H4 (cell line): ENCODE data around the gene RNU6-1. TPM values are rescaled to one million over a fixed set of nuclear protein-coding genes. Genes with fewer than 3 reads are reported as not detected.

ENCODE experiments used
- DNase-seq: peaks from one replicate; pipeline ENCODE4 v3.0.0-alpha.2; 2015; ENCODE audit warnings: low spot score
- total RNA-seq: library from RNA; depleted of rRNA; stranded (reverse); fragments of >200 nt; shearing (Covaris generic); gene quantifications from 2 replicates; pipeline ENCODE4 v1.2.3, GENCODE V29; 2014

The RNU6-1 gene
- total RNA-seq, 1 experiment from 2014 or later = not detected

DNA sequence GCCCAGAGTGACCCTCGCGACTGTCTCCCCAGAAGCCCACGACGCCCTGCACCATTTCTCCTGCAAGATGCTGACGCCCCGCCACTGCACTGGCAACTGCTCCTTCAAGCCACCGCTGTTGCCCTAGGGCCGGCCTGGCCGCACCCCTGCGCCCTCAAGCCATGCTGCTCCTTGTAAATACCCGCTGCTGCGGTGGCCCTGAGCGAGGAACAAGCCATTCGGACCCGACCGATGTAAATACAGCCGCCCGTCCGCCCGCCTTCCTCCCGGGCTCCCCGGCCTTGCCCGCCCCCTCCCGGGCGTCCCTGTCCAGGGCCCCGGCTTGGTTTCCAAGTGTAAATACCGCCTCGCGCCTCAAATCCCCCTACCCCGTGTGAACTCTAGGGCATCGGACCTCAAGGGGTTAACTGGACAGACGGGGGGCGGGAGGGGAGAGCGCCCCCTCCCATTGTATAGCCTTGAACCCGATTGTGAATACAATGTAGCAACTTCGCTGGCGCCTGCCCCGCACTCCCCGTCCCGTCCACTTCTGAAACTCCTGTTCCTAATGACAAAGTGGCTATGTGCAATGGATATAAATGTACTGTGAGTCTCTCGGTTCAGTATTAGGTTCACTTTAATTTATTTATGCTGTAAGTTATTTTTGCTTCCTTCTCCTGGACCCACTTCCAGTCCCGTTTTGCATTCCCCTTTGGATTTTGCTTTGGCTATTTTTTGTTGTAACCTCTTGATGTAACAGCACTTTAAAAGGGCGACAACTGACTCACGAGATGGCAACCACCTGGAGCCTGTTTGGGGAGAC lies 5.9 kb downstream of the RNU6-1 start:
- no peak for DNase-seq

DNA sequence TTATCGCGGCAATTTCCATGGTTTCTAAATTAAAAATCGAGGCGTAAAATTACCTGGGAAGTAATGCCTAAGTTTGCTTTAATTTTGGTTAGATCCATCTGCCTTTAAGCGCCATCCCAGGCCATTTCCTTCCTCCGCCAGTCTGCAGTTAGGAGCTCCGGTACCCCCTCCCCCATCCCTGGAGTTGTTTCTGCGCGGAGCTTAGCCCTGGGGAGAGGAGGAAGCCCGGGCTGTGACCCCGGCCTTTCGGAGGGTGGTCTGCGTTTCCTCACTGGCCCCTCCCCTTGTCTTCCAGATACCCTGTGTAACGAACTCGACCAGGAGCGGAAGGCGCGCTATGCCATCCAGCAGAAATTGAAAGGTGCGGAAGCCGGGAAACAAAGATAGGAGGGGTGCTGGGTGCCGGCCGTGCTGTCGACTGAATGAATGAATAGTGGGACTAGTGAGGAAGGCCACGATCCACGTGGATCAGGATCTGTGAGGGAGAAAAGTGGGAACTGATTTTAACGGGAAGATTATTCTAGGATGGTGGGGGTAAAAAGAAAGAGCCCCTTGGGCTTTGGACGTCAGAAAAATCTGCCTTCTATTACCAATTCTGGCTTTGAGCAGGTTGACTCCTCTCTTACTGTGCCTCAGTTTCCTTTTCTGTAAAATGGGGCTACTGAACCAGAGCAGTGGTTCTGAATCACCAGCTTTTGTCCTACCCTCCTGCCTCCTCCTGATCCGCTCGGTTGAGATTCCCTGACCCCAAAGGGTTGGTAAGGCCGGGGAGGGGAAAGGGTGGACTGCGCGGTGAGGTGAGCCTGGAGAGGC lies 6.7 kb downstream of the RNU6-1 start:
- DNase-seq = no peak

DNA sequence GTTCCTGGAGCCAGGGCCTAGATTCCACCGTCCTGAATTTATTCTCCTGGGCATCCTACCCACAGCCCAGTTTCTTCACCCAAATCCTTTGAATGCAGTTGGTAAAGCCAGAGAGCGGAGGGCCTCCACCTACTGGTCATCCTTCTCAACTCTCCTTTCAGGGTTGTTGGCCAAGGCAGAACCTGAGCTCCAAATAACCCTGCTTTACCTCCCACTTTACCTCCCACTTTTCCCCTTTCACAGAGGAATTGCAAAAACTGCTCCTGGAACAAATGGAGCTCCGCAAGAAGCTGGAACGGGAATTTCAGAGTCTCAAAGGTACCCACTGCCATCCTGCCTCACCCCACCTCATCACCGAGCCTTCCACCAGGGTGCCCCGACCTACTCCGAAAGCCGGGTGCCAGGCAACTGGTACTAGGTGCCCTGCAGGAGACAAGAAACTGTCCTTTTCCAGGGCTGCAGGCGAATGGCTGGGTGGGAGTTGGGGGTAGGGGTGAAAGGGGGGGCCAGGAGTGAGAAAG lies 7.8 kb downstream of the RNU6-1 start:
- DNase-seq = peak; percentile 39

DNA sequence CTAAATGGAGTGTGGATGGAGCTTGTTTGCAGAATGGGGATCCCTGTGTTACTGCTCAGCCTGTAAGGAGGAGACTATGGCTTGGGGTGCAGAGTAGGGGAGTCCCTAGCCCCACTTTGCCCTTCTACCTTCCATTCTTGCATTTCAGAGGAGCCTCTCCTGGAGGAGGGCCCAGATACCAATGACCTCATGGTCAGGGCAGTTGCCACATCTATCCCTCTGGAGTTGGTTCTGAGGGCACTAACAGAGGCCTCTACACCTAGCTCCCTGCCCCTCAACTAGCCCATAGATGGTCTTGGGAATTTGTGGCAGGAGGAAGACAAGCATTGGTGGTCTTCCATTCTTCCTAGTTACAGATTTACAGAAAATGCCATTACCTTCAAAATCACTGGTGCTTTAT lies 8.5 kb downstream of the RNU6-1 start:
- no peak for DNase-seq

DNA sequence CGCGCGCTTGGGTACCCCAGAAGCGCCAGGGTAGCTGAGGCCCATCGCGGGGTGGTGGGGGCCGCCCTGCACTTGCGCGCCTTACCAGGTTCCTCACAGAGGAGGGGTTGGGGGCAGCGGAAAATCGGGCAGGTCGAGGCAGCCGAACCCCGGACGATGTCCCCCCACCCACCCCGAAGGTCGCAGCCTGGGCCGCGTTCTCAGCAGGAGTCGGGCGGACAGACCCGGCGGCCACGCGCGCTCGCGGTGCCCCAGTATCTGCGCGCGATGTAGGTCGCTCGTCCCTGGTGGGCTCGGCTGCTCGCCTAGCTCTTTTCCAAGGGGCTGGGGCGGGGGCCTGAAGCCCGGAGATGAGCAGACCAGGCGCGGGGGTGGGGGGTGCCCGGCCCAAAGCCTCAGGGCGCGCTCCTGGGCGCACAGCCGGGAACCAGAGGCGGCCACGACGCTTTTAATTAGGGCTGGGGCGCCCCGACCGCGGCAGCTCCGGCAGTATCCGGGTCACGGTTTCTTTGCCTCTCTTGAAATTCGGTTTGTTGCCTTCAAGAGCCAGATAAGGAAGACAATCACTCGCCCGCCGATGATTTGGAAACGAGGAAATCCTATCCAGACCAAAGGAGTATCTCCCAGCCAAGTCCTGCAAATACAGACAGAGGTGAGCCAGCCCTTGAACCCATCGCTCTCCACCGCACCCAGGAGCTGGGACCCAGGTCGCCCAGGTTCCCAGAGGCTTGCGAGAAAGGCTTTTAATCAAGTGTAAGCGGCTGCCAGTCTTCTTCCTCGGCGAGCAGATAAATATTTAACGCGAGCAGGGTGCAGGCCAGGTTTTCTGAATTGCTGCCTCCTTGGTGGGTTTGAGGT lies 10.0 kb downstream of the RNU6-1 start:
- DNase-seq = no peak

DNA sequence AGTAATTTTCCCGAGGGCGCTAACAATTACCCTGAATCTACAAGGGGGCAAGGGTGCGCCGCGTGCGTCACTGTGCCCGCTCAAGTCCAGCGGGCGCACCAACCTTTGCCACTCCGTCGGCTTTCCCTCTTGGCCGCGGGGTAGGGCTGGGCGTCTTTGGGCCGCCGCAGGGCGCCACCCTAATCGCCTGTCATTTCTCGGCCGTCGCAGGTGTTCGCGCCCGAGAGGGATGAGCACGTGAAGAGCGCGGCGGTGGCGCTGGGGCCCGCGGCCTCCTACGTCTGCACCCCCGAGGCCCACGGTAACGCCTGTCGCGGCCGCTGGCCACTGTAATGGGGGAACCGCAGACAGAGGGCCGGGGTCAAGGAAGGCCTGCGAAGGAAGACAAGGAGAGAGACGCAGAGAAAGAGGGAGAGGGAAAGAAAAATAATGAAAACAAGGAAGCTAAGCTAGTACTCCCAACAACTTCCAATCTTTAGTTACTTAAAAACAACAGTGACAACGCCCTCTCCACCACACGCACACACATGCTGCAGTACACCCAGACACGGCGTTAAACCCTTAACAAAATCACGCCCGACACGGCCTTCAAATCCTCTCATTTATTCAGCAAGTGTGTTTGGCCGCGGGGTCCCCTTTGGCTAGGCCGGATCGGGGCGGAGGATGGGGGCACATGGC lies 10.7 kb downstream of the RNU6-1 start:
- no peak for DNase-seq

DNA sequence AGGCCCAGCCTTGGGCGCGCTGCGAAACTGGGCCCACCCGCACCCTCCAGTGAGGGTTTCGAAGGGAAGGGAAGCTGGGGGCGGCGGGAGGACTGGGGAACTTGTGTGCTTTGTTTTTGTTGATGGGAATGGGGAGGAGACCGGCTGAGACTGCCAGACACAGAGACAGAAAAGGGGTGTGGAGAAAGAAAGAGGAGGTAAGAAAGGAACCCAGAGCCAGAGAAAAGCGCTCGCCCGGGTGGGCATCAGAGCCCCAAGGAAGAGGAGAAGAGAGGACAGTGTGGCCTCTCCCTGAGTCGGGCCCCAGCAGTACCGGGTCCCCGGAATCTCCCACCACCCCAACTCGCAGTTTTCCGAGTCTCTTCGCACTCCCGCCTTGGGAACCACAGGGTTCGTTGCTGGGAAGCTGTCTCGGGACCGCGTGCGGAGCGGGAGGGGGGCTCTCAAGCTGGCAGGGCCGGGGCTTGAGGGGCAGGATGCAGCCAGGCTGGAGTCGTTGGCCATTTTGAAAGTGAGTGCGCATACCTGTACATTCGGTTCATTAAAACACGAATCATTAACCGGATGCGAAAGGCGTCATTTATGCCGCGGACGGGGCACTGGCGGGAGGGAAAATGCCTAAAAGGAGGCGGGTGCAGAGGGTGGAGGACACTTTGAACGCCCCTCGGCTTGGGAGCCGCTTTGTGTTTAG lies 11.4 kb downstream of the RNU6-1 start:
- no peak for DNase-seq

DNA sequence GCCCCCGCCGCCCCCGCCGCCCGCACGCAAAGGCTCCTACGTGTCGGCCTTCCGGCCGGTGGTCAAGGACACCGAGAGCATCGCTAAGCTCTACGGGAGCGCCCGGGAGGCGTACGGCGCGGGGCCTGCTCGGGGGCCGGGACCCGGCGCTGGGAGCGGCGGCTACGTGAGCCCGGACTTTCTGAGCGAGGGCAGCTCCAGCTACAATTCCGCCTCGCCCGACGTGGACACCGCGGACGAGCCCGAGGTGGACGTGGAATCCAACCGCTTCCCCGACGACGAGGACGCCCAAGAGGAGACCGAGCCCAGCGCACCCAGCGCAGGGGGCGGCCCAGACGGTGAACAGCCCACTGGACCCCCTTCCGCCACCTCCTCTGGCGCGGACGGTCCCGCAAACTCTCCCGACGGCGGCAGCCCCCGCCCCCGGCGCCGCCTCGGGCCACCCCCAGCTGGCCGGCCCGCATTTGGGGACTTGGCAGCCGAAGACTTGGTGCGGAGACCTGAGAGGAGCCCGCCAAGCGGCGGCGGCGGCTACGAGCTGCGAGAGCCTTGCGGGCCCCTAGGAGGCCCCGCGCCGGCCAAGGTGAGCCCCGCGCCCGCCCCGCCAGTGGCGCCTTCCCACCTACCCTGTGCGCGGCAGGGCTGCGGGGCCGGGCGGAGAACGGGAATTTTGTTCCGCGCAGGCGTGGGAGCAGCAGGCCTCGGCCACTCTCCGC lies 12.1 kb downstream of the RNU6-1 start:
- DNase-seq = no peak

DNA sequence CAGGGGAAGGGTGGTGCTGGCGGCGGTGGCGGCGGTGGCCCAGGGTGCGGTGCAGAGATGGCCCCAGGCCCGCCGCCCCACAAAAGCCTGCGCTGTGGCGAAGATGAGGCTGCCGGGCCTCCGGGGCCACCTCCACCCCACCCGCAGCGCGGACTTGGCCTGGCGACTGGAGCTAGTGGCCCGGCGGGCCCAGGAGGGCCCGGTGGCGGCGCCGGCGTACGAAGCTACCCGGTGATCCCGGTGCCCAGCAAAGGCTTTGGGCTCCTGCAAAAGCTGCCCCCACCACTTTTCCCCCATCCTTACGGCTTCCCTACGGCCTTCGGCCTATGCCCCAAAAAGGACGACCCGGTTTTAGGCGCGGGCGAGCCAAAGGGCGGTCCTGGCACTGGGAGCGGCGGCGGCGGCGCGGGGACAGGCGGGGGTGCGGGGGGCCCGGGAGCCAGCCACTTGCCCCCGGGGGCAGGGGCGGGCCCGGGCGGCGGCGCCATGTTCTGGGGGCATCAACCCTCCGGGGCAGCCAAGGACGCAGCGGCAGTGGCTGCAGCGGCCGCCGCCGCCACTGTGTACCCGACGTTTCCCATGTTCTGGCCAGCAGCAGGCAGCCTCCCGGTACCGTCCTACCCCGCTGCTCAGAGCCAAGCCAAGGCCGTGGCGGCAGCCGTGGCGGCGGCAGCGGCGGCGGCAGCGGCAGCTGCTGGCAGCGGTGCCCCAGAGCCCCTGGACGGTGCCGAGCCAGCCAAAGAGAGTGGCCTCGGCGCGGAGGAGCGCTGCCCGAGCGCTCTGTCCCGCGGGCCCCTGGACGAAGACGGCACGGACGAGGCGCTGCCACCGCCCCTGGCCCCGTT lies 12.9 kb downstream of the RNU6-1 start:
- DNase-seq = no peak

DNA sequence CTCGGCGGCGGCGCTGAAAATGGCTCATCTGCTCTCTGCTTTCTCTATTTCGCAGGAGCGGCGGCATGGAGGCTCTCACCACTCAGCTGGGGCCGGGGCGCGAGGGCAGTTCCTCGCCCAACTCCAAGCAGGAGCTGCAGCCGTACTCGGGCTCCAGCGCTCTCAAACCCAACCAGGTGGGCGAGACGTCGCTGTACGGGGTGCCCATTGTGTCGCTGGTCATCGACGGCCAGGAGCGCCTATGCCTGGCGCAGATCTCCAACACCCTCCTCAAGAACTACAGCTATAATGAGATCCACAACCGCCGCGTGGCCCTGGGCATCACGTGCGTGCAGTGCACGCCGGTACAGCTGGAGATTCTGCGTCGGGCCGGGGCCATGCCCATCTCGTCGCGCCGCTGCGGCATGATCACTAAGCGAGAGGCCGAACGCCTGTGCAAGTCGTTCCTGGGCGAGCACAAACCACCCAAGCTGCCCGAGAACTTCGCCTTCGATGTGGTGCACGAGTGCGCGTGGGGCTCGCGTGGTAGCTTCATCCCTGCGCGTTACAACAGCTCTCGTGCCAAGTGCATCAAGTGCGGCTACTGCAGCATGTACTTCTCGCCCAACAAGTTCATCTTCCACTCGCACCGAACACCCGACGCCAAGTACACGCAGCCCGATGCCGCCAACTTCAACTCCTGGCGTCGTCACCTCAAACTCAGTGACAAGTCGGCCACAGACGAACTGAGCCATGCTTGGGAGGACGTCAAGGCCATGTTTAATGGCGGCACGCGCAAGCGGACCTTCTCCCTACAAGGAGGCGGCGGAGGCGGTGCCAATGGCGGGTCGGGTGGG lies 13.7 kb downstream of the RNU6-1 start:
- no peak for DNase-seq

DNA sequence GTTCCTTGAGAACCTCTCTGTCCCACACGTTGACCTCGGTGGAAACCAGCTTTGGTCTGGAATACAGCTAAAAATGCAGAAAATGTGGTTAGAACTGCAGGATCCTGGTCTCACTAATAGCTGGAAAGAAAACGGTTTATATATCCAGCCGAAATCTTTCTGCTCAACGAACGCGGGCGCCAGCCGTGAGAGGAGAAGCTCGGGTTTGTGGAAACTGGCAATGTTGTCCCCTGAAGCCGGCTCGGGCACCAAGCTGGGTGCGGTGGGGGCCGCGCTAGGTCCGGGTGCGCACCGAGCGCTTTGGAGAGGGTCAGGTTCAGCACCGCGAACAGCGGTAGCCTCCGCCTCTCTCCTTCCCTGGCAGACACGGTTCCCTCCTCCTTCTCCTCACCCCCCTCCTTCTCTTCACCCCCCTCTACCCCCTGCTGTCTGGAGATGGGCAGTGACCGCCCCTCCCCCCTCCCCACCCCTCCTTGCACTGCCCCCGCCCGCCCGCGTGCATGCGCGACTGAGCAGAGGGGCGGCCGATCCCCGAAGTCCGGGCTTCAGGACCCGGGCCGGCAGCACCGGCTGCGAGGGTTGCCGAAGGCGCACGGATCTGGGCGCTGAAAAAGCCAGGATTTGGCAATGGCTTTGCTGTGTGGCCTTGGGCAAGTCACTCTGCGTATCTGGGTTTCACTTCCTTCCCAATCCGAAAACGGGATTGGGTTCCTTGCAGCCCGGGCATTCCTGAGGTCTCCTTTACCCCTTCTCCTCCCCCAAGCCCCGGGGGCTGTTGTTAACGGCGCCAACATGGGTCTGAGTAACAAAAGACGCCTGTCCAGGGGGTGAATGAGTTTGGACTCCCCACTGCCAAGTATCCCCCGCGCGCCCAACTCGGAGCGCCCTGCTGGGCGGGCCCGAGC lies 14.6 kb downstream of the RNU6-1 start, which contains the start of gene SKOR1:
TSS of gene SKOR1 (plus strand) at position 534 of the 905 bp plus-strand sequence. CDS start at position 628, 94 bp downstream.
- no peak for DNase-seq

DNA sequence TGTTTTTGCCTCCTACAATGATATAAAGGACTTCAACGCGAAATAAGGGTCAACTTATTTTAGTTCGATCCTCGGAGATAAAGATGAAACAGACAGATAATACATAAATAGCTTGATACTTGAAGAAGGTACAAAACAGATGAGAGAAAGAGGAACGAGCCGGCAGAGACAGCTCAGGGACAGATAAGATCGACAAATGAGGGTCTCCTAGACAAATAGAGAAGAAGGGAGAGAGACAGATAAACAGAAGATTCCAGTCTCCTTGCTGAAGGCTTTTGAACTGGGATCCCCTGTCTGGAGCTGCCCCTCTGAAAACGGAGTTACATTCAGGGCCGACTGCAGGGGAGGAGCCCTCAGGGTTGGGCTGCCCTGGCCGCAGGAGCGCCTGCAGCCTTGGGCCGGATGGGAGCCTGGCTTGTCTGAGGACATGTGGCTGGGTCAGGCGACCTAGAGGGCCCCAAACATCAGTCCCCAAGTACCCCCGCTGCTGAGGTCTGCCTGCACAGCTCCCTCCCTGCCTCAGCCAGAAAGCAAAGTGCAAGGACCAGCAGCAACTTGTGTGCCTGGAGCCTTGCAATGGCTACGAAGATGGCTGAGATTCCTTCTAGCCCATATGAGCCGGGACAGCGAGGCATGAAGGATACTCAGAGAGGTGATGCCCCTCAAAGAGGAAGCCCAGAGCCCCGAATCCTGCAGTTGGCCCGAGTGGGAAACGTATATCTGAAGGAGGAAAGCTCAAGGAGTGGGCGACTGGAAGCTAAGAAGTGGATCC lies 15.5 kb downstream of the RNU6-1 start:
- no peak for DNase-seq

DNA sequence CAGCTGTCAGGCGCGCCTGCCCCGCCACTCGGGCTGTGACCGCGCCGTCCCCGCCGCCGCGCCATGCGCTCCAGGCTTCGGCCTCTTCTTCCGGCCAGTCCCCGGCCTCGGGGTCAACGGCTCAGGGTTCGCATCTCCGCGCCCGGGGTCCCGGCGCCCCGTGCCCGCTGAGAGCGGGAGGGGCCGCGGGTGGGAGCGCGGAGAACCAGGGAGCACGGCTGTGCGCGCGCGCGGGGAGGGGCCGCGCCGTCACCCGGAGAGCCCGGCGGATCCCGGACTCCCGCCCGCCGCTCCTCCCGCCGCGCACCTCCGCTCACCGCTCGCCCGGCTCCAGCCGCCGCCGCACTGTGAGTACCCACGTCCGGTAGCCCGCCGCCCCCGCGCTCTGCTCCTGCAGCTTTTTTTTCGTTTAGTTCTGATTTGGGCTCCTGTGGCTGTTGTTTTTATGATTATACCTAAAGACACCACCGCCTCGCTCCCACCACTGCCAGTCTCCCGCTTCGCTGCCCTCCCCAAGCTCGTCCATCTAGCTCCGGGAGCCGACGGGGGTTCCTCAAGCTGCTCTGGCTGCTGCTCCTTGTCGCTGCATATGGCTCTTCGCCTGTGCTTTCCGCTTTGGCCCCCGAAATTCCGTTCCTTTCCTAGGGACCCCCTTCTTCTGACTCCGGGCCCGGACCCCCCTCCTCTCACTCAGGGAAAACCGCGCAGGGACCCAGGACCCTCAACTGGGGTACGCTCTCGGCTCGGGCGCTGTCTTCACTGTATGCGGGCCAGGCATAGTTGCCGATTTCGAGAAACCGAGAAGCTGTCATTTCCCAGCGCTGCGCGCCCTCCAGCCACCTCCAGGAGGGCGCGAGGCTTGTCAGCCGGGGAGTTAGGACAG lies 16.3 kb downstream of the RNU6-1 start:
- DNase-seq = no peak

DNA sequence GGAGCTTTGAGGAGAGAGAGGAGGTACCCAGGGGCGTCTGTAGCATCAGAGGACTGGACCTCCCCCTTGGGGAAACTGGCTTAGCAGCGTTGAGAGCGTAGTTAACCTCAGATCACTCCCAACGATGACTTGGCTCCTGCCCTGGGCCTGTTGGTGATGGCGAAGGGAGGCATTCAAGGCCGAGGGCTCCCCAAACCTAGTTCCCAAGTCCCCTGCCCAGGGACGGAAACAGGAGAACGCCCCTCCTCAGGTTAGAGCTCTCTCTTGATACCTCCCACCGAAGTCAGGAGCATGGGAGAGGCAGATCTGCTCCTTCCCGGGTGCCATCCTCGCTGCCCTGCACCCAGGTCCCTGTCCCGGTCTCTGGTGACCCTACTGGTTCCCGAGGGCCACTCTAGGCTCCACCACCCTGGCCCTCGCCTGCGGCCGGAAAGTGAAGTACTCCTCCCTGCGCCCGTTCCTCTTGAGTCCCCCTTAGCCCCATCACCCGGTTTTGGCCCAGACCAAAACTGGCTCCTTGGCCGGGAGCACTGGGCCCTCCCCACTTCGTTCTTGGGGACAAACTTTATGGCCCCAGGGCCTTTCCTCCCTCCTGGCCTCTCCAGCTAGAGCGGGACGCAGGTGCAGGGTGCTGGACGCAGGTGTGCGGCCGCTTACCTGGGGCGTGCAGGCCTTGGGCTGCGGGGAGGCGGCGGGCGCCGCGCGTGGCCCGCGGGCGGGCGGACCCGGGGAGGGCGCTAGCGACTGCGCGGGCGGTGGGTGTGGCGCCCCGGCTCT lies 17.1 kb downstream of the RNU6-1 start:
- no peak for DNase-seq
